Endothelial cell of umbilical vein (primary cell): ENCODE results near the gene PLCH1. TPM values are rescaled to one million over a fixed set of nuclear protein-coding genes. Genes with fewer than 3 reads are reported as not detected.

Source experiments
- BruUV-seq: library from RNA; stranded (reverse); fragments of 400-500 nt; replicated peaks from 2 replicates; lab custom pipeline; 2021; lab: Mats Ljungman, UMichigan
- CTCF ChIA-PET: fragments of 300-600, 350-600 bp; sonication (Branson Sonifier 250); formaldehyde crosslinking; loops from one replicate; lab custom pipeline; 2021; ENCODE audit warnings: antibody characterized with exemption, inconsistent platforms; lab: Charles Lee
- POLR2A ChIA-PET: fragments of 300-600, 350-600 bp; sonication (Branson Sonifier 250); formaldehyde crosslinking; loops from one replicate; lab custom pipeline; 2021; ENCODE audit warnings: antibody characterized with exemption, inconsistent platforms; lab: Charles Lee
- DNase-seq: peaks from one replicate; pipeline ENCODE4 v3.0.0-alpha.2; 2011; ENCODE audit warnings: low read depth, low spot score
- FAIRE-seq: peaks from 2 replicates; lab custom pipeline; 2011; peaks lifted over from hg19 to GRCh38; lab: Jason Lieb, UNC
- H2AFZ ChIP-seq: 2 replicates; pipeline ENCODE4 v1.6.0; 2012; ENCODE audit warnings: low read depth, low read length, control low read depth, inconsistent platforms
- H3K27ac ChIP-seq: 2 replicates; pipeline ENCODE4 v1.5.1; 2011; ENCODE audit warnings: low read depth, mild to moderate bottlenecking, control low read depth, low read length, moderate library complexity; ENCODE audit not compliant: insufficient read depth
- H3K27me3 ChIP-seq, 2 experiments: 2 replicates each; pipeline versions ENCODE4 v1.6.0 to v1.6.1; 2011; ENCODE audit warnings: low read length in 2 of 2, mixed read lengths in 1 of 2; ENCODE audit not compliant: control insufficient read depth in 2 of 2, insufficient read depth in 2 of 2
- H3K36me3 ChIP-seq, 2 experiments: 2 replicates in 1 of 2; 3 replicates in 1 of 2; pipeline ENCODE4 v1.5.1; 2011; ENCODE audit warnings: low read length in 2 of 2, mild to moderate bottlenecking in 1 of 2, moderate library complexity in 1 of 2; ENCODE audit not compliant: control insufficient read depth in 2 of 2, insufficient read depth in 2 of 2; ENCODE audit errors: extremely low read depth in 1 of 2
- H3K4me1 ChIP-seq: 3 replicates; pipeline ENCODE4 v1.5.1; 2011; ENCODE audit warnings: mild to moderate bottlenecking, low read length; ENCODE audit not compliant: control insufficient read depth, insufficient read depth; ENCODE audit errors: extremely low read depth
- H3K4me2 ChIP-seq: 2 replicates; pipeline ENCODE4 v1.6.1; 2011; ENCODE audit warnings: low read length, control low read depth, mixed read lengths; ENCODE audit not compliant: insufficient read depth
- H3K4me3 ChIP-seq, 3 experiments: fragments of 200-600 bp in 1 of 3; sonication (generic), shearing (Covaris generic) in 1 of 3; replicated peaks in 1 of 3; 2 replicates each; pipeline ENCODE4 v1.5.1; 2011 to 2016; ENCODE audit warnings: control low read depth in 3 of 3, low read length in 3 of 3, mild to moderate bottlenecking in 2 of 3, inconsistent platforms in 1 of 3, low read depth in 1 of 3, moderate library complexity in 1 of 3; ENCODE audit not compliant: insufficient read depth in 1 of 3
- H3K79me2 ChIP-seq: 2 replicates; pipeline ENCODE4 v1.6.0; 2012; ENCODE audit warnings: low read length, inconsistent platforms; ENCODE audit not compliant: control insufficient read depth, insufficient read depth
- H3K9ac ChIP-seq: replicated peaks from 2 replicates; pipeline ENCODE3; 2011; ENCODE audit warnings: low read length, control low read depth; ENCODE audit not compliant: insufficient read depth; ENCODE audit errors: extremely low read depth
- H3K9me1 ChIP-seq: replicated peaks from 3 replicates; pipeline ENCODE4 v1.6.0; 2011; ENCODE audit warnings: mild to moderate bottlenecking, low read length; ENCODE audit not compliant: control insufficient read depth, insufficient read depth; ENCODE audit errors: extremely low read depth
- H3K9me3 ChIP-seq: replicated peaks from 2 replicates; pipeline ENCODE4 v1.5.1; 2012; ENCODE audit warnings: low read length, inconsistent platforms; ENCODE audit not compliant: control insufficient read depth, insufficient read depth
- H4K20me1 ChIP-seq: replicated peaks from 2 replicates; pipeline ENCODE3; 2011; ENCODE audit warnings: mild to moderate bottlenecking, low read length; ENCODE audit not compliant: control insufficient read depth, insufficient read depth; ENCODE audit errors: extremely low read depth
- EZH2 ChIP-seq: IDR thresholded peaks from 2 replicates; pipeline ENCODE4 v1.6.1; 2012; ENCODE audit warnings: borderline replicate concordance, low read depth, mild to moderate bottlenecking, moderate library complexity, low read length, inconsistent platforms; ENCODE audit not compliant: severe bottlenecking
- FOS ChIP-seq: IDR thresholded peaks from 2 replicates; pipeline ENCODE4 v1.6.1; 2011; ENCODE audit warnings: mild to moderate bottlenecking, low read length, moderate library complexity, borderline replicate concordance; ENCODE audit not compliant: insufficient read depth
- GATA2 ChIP-seq: IDR thresholded peaks from 2 replicates; pipeline ENCODE4 v1.7.0; 2011; ENCODE audit warnings: low read depth, mild to moderate bottlenecking, moderate library complexity, mixed read lengths, low read length; ENCODE audit not compliant: insufficient read length, insufficient read depth
- JUN ChIP-seq: IDR thresholded peaks from 2 replicates; pipeline ENCODE4 v1.6.1; 2011; ENCODE audit warnings: borderline replicate concordance, low read depth; ENCODE audit not compliant: insufficient read length, insufficient read depth
- MYC ChIP-seq: IDR thresholded peaks from one replicate; pipeline ENCODE4 v1.6.1; 2011; ENCODE audit warnings: mild to moderate bottlenecking, low read depth, low read length
- POLR2A ChIP-seq: IDR thresholded peaks from 2 replicates; pipeline ENCODE4 v1.6.1; 2012; ENCODE audit warnings: low read depth, mild to moderate bottlenecking, control low read depth, low read length
- POLR2AphosphoS5 ChIP-seq: IDR thresholded peaks from 2 replicates; pipeline ENCODE4 v1.6.1; 2012; ENCODE audit warnings: low read depth, mild to moderate bottlenecking, control low read depth, low read length, moderate library complexity; ENCODE audit not compliant: insufficient read depth
- dilution Hi-C: fragments of 300-500 bp; cut with MboI; formaldehyde crosslinking; loops from one replicate; pipeline ENCODE4 v1.15.0; 2019; ENCODE audit warnings: low sequenced_read_pairs; ENCODE audit not compliant: extremely low pct_ligation_motif_present
- intact Hi-C: fragments of 100-400 bp; cut with micrococcal nuclease; formaldehyde crosslinking; loops from one replicate; pipeline ENCODE4 v1.10.0; 2022
- polyA plus RNA-seq, 4 experiments: library from polyadenylated mRNA; depleted of rRNA in 3 of 4; stranded (reverse) in 3 of 4; unstranded in 1 of 4; fragments of >200 nt; gene quantifications; 2 replicates each; pipeline versions ENCODE4 v1.2.1 to v1.2.3, GENCODE V29; 2011 to 2012; ENCODE audit warnings: missing spikeins in 1 of 4
- total RNA-seq: library from RNA; stranded (reverse); gene quantifications from 2 replicates; pipeline ENCODE4 v1.2.3, GENCODE V29; 2021
- TF ChIP-seq, protein P1 (sequence below), 2 donors: IDR thresholded peaks; 1 replicate in 1 of 2; 2 replicates in 1 of 2; pipeline ENCODE4 v1.5.1; 2011; ENCODE audit warnings: low read length in 2 of 2, mild to moderate bottlenecking in 2 of 2, moderate library complexity in 2 of 2, control low read depth in 1 of 2, inconsistent platforms in 1 of 2, low read depth in 1 of 2; ENCODE audit not compliant: insufficient read depth in 1 of 2; ENCODE audit errors: extremely low read depth in 1 of 2
- TF ChIP-seq, protein P2 (sequence below): IDR thresholded peaks from 2 replicates; pipeline ENCODE4 v1.6.1; 2011; ENCODE audit not compliant: insufficient read depth, insufficient read length

PLCH1 gene
- total and polyA plus RNA-seq, 2 donors (not counting 3 experiments of a cell fraction or from before 2014, with no cell fraction given): 0.03 TPM; not detected in 1

DNA sequence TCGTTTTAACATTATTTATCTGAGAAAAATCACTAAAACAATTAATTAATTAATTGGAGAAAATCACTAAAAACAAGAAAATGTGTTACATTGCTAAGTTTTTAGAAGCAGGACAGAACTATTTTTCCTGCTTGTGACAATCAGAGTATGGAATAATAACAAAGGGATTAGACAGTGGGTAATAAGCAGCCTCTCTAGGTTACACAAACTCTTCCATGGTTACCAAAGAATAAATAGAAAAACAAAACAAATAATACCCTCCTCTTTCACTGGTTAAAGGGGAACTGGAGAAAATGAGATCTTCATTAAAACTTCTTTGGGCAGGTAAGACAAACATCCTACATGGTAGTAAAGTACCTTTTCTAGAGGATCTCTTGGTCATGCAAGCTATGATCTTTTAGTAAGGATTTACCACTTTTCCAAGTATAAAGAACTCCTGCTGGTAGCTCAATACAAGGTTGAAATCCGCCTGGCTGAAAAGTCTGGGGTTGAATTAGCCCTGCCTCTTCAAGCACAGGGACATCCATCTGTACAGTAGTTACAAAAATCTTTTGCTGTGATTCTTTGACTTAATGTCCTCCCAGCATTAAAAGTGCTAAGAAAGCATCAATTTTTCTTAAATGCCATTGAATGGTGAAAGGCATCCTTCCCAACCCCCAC, 2.5 kb upstream of the PLCH1 start:
- no peaks in the 10 kb centered on the region for H4K20me1 ChIP-seq
- no peak for FAIRE-seq
- intact Hi-C loops (loop anchor here (5.0 kb wide), 1 partner anchor 105 kb away; the partner anchor contains the start of gene SLC33A1), dilution Hi-C loops (no loop called here)
- no peak overlapping the region for H2AFZ ChIP-seq
- no peaks in the 10 kb centered on the region for H3K9me1 ChIP-seq
- H3K27ac ChIP-seq: no peak overlapping the region
- ChIA-PET POLR2A (no interaction called here), CTCF (interaction anchor here (0.8 to 1.1 kb wide), 2 partner anchors 45 to 59 kb away, joined by 3 read pairs; partner anchors contain the start of gene C3orf33)
- TF ChIP-seq, protein P1, sequence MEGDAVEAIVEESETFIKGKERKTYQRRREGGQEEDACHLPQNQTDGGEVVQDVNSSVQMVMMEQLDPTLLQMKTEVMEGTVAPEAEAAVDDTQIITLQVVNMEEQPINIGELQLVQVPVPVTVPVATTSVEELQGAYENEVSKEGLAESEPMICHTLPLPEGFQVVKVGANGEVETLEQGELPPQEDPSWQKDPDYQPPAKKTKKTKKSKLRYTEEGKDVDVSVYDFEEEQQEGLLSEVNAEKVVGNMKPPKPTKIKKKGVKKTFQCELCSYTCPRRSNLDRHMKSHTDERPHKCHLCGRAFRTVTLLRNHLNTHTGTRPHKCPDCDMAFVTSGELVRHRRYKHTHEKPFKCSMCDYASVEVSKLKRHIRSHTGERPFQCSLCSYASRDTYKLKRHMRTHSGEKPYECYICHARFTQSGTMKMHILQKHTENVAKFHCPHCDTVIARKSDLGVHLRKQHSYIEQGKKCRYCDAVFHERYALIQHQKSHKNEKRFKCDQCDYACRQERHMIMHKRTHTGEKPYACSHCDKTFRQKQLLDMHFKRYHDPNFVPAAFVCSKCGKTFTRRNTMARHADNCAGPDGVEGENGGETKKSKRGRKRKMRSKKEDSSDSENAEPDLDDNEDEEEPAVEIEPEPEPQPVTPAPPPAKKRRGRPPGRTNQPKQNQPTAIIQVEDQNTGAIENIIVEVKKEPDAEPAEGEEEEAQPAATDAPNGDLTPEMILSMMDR (IDR thresholded peaks at IDR 0.05; ENCODE audit: extremely low read depth in 1 of 2, insufficient read depth in 1 of 2, low read depth in 1 of 2, low read length in 2 of 2): no peak
- TF ChIP-seq EZH2 (no peak), POLR2AphosphoS5 (no peak), GATA2 (no peak), FOS (no peak), POLR2A (no peak), MYC (no peak), JUN (no peak)
- TF ChIP-seq, protein P2, sequence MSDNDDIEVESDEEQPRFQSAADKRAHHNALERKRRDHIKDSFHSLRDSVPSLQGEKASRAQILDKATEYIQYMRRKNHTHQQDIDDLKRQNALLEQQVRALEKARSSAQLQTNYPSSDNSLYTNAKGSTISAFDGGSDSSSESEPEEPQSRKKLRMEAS: no peak
- no peaks in the 10 kb centered on the region for H3K9me3 ChIP-seq
- peaks cover 18 to 32% of the 10 kb centered on the region in 2 experiments for H3K27me3 ChIP-seq
- peaks cover 7% of the 10 kb centered on the region for H3K4me1 ChIP-seq
- no peaks in the 10 kb centered on the region for H3K79me2 ChIP-seq
- H3K9ac ChIP-seq: no peak overlapping the region
- H3K36me3 ChIP-seq: no peaks in the 10 kb centered on the region
- H3K4me3 ChIP-seq: no peak overlapping the region
- no peak overlapping the region for H3K4me2 ChIP-seq
- no peak for DNase-seq
- no TSS peak for BruUV-seq
